K562 (cell line): ENCODE results near the gene ATOH8. TPM values are rescaled to one million over a fixed set of nuclear protein-coding genes. Genes with fewer than 3 reads are reported as not detected.

Experiments used
- HDAC1 ChIP-seq, 2 experiments: fragments of 450-650 bp; IDR thresholded peaks; 2 replicates each; pipeline ENCODE4 v1.6.1; 2016 to 2017; ENCODE audit warnings: inconsistent platforms in 1 of 2, mild to moderate bottlenecking in 1 of 2, moderate library complexity in 1 of 2
- NONO ChIP-seq, 2 experiments: fragments of 200-400 bp in 1 of 2; fragments of 450-650 bp in 1 of 2; formaldehyde crosslinking in 1 of 2; IDR thresholded peaks; 2 replicates each; pipeline ENCODE4 v1.6.1; 2017; ENCODE audit warnings: low read depth in 2 of 2, mild to moderate bottlenecking in 2 of 2, moderate library complexity in 2 of 2, low read length in 1 of 2
- PTTG1 ChIP-seq: fragments of 450-650 bp; IDR thresholded peaks from 2 replicates; pipeline ENCODE4 v1.6.1; 2016; ENCODE audit warnings: low read depth, mild to moderate bottlenecking, missing genetic modification characterization, missing compliant biosample characterization
- RAD21 ChIP-seq, 2 experiments: fragments of 250-450 bp in 1 of 2; fragments of 450-650 bp in 1 of 2; sonication (Bioruptor Pico) in 1 of 2; formaldehyde crosslinking in 1 of 2; IDR thresholded peaks in 1 of 2; conservative IDR thresholded peaks in 1 of 2; 2 replicates each; pipeline versions ENCODE4 v1.4.0 to v1.8.0; 2020 to 2022; ENCODE audit warnings: mild to moderate bottlenecking in 2 of 2, moderate library complexity in 1 of 2
- XRCC4 ChIP-seq: IDR thresholded peaks from one replicate; pipeline ENCODE4 v1.6.1; 2011; ENCODE audit not compliant: insufficient read depth, insufficient read length; ENCODE audit errors: extremely low read depth
- XRCC5 ChIP-seq: fragments of 200-400 bp; formaldehyde crosslinking; IDR thresholded peaks from 2 replicates; pipeline ENCODE4 v1.6.1; 2017; ENCODE audit warnings: low read depth, mild to moderate bottlenecking, low read length
- ZKSCAN3 ChIP-seq: fragments of 250-450 bp; sonication (Bioruptor Pico); IDR thresholded peaks from 2 replicates; pipeline ENCODE4 v1.4.0; 2020
- ZNF644 ChIP-seq: fragments of 200-800 bp; sonication (Bioruptor generic); IDR thresholded peaks from 2 replicates; pipeline ENCODE4 v1.6.1; 2016; ENCODE audit warnings: low read depth, missing genetic modification characterization, missing compliant biosample characterization
- ZNF76 ChIP-seq: fragments of 250-450 bp; sonication (Bioruptor Pico); IDR thresholded peaks from 2 replicates; pipeline ENCODE4 v1.4.0; 2020; ENCODE audit warnings: mild to moderate bottlenecking, moderate library complexity, borderline replicate concordance
- polyA plus RNA-seq, 8 experiments: library from polyadenylated mRNA; depleted of rRNA in 4 of 8; stranded (reverse) in 5 of 8; unstranded in 3 of 8; fragments of >200 nt; fragmentation: Nextera tagmentation in 2 of 8; fragmentation: Illumina TruSeq in 1 of 8; extraction: Ambion mirVana in 2 of 8; extraction: Trizol in 1 of 8; gene quantifications; 2 replicates each; pipeline versions ENCODE4 v1.2.1 to v1.2.3, GENCODE V29; 2011 to 2014; ENCODE audit warnings: inconsistent platforms in 1 of 8, missing spikeins in 1 of 8
- total RNA-seq, 7 experiments: library from RNA; depleted of rRNA in 6 of 7; stranded (reverse); fragments of >200 nt in 6 of 7; fragmentation: Illumina TruSeq in 2 of 7; extraction: Trizol in 2 of 7; gene quantifications; 2 replicates each; pipeline versions ENCODE4 v1.2.1 to v1.2.3, GENCODE V29; 2011 to 2021; ENCODE audit warnings: low replicate concordance in 1 of 7
- TF ChIP-seq, protein P1 (sequence below): fragments of 450-650 bp; IDR thresholded peaks from 2 replicates; pipeline ENCODE4 v1.6.1; 2017; ENCODE audit warnings: mild to moderate bottlenecking, moderate library complexity
- TF ChIP-seq, protein P2 (sequence below): fragments of 450-650 bp; formaldehyde crosslinking; IDR thresholded peaks from 2 replicates; pipeline ENCODE4 v1.4.0; 2020; ENCODE audit warnings: mild to moderate bottlenecking, moderate library complexity

Gene ATOH8
- total and polyA plus RNA-seq, 9 of the 15 experiments (the other 6 are each of a cell fraction or from before 2014, with no cell fraction given) = not detected

DNA sequence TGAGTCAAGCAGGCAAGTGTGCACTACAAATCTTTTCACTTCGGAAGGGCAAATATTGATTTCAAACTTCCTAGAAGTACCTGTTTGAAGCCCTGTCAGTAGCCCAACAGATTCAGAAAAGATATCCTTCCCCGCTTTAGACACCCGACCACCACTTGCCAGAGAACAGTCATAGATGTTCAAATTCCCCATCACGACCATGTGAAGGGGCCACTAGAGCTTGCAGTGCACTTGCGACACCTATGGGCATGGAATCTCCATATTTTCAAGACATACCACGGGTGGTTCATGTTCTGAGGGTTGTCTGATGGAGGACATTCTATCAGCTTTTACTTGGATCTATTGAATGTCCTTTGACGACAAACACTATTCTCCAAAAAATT lies 35.8 kb upstream of the ATOH8 start (continued):
- TF ChIP-seq ZKSCAN3 (no peak), PTTG1 (tag) (no peak), XRCC4 (no peak), RAD21 (CRISPR knock-in tag; conservative IDR thresholded peaks at IDR 0.05 in 1 of 2, IDR thresholded peaks at IDR 0.05 in 1 of 2) (peak; percentile 62 to 75), NONO (IDR thresholded peaks at IDR 0.05; ENCODE audit: low read depth in 2 of 2, low read length in 1 of 2) (no peak), XRCC5 (no peak), ZNF644 (tag) (no peak), ZNF76 (CRISPR knock-in tag) (no peak), HDAC1 (IDR thresholded peaks at IDR 0.05) (no peak)
- TF ChIP-seq, protein P1, sequence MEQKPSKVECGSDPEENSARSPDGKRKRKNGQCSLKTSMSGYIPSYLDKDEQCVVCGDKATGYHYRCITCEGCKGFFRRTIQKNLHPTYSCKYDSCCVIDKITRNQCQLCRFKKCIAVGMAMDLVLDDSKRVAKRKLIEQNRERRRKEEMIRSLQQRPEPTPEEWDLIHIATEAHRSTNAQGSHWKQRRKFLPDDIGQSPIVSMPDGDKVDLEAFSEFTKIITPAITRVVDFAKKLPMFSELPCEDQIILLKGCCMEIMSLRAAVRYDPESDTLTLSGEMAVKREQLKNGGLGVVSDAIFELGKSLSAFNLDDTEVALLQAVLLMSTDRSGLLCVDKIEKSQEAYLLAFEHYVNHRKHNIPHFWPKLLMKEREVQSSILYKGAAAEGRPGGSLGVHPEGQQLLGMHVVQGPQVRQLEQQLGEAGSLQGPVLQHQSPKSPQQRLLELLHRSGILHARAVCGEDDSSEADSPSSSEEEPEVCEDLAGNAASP = no peak
- TF ChIP-seq, protein P2, sequence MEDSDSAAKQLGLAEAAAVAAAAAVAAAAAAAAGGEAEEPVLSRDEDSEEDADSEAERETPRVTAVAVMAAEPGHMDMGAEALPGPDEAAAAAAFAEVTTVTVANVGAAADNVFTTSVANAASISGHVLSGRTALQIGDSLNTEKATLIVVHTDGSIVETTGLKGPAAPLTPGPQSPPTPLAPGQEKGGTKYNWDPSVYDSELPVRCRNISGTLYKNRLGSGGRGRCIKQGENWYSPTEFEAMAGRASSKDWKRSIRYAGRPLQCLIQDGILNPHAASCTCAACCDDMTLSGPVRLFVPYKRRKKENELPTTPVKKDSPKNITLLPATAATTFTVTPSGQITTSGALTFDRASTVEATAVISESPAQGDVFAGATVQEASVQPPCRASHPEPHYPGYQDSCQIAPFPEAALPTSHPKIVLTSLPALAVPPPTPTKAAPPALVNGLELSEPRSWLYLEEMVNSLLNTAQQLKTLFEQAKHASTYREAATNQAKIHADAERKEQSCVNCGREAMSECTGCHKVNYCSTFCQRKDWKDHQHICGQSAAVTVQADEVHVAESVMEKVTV (CRISPR knock-in tag) = peak; percentile 19; the same call in 1 of the 2 replicates
